Embryonic facial prominence (tissue), 1 donor: Measurements from ENCODE around the gene GCH1.

Experiments used
- DNase-seq: peaks from one replicate; pipeline ENCODE4 v3.0.0-alpha.2; 2016; ENCODE audit errors: extremely low spot score

The GCH1 gene

DNA sequence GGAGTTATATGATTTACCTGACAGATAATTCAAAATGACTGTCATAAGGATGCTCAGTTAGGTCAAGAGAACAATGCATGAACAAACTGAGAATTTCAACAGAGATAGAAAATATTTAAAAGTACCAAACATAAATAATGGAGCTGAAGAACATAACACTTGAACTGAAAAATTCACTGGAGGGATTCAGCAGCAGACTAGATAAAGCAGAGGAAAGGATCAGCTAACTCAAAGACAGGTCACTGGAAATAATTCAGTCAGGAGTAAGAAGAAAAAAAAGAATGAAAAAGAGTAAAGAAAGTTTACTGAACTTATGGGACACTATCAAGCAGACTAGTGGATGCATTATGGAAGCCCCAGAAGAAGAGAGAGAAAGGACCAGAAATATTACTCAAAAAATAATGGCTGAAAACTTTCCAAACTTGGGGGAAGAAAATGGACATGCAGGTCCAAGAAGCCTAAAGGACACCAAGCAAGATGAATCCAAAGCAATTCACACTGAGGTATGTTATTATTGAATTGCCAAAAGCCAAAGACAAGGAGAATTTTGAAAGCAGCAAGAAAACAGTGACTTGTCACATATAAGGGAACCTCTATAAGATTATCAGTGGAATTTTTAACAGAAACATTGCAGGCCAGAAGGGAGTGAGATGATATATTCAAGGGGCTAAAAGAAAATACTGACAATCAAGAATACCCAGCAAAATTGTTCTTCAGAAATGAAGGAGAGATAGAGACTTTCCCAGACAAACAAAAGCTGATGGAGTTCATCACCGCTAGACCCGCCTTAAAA lies 78.7 kb downstream of the GCH1 start:
- no peak for DNase-seq

DNA sequence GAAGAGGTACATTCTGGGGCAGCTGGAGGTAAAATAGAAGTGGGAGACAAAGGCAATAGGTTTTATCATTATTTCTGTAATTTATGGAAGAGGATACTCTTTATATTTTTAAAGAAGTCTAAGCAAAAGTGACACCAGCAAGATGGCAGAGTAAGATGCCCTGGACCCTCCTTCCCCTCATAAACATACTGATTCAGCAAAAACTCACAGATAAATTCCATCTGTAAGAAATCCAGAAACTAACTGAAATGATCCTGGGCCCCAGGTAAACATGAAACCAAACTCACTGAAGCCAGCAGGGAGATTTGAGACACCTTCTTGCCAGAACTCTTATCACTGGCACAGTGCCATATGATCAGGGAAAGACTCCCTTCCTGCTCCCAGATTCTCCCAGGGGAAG lies 79.9 kb downstream of the GCH1 start:
- no peak for DNase-seq

DNA sequence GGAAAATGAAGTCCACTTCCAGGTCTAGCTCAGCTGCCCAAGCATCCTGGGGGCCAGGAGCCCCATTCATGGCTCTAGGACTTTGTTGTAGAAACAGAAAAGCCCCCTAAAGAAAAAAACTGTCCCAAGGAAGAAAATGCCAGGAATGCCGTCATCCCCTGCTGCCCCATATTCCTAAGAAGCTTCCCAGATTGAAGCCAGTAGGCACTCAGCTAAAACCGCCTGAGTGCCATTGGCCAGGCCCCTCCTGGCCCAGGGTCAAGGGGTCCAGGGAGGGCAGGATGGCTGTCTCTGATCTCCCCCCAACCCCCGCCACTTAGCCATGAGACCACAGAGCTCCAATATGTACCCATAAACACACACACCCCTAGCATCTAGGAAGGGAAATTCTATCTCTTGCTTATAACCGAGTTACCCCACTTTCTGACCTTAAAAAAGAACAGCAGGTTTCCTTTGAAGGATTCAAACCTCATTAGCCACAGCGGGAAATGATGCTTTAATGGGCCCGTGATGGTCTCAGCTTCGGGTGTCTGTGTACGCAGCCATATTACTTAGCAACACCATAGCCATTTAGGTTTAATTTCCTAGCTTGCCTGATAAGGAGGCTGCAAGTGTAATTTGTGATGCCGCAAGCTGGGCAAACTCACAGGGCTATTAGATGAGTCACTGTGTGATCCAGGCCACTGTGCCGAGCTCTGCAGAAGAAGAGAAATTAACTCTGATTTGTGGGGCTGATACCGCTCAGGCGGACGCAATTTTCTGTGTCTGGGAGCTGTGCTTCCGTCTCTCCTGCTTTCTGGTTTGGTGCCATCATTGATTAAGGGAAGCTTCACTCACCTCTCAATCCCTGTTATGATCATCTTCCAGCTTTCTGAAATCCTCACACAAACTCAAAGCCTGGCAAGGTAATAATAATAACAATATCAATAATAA lies 84.2 kb downstream of the GCH1 start:
- no peak for DNase-seq

DNA sequence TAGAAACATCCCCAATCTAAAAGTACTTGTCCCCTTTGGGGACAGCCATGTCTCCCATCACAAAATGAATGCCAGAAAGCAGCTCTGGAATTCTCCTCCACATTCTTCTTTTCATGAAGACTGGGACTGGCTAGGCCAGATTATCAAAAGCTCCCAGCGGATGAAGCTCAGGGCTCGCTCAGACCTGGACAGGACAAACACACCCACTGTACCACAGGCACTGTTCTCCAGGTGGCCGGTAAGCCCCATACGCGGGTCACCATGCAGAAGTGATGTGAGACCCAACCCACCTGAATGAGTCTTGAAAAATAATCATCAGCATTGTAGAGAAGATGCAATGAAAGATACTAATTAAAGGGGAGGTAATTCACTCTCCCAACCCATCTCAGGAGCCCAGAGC lies 85.1 kb downstream of the GCH1 start:
- DNase-seq: no peak

DNA sequence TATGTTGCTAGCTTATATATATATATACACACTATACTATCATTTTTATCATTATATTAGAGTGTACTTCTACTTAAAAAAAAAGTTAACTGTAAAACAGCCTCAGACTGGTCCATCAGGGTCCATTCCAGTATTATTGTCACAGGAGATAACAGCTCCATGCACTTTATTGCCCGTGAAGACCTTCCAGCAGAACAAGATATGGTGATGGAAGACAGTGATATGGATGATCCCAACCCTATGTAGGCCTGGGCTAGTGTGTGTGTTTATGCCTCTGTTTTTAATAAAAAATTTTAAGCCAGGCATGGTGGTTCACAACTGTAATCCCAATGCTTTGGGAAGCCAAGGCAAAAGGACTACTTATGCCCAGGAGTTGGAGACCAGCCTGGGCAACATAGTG lies 86.2 kb downstream of the GCH1 start:
- no peak for DNase-seq

- DNase-seq: no peak
These were observed 87.1 kb downstream of the GCH1 start for GRCh38 chr14:54815515-54815914.

DNA sequence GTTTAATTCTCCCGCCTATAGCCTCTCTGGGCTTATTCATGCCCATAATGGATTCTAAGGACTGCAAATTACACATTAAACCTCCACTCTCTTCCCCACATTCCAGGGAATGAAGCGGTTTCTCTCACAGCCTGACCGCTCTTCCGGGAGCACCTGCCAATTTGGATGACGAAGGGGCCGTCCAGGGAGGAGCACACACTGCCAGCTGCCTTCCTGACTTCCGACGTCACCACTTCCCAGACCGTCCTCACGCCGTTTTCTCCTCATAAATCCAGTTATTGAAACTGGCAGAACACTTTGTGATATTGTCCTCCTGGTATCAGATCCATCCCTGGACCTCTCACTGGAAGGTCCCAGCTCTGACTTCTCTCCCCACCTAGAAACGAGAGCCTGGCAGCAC lies 87.6 kb downstream of the GCH1 start:
- no peak for DNase-seq

GRCh38 chr14:54814076-54814475 lies 88.5 kb downstream of the GCH1 start:
- DNase-seq: no peak

- no peak for DNase-seq
These were observed 89.5 kb downstream of the GCH1 start for GRCh38 chr14:54813081-54813480.

GRCh38 chr14:54812617-54813016 lies 90.0 kb downstream of the GCH1 start:
- DNase-seq: no peak

GRCh38 chr14:54809767-54810166 lies 92.9 kb downstream of the GCH1 start:
- no peak for DNase-seq

DNA sequence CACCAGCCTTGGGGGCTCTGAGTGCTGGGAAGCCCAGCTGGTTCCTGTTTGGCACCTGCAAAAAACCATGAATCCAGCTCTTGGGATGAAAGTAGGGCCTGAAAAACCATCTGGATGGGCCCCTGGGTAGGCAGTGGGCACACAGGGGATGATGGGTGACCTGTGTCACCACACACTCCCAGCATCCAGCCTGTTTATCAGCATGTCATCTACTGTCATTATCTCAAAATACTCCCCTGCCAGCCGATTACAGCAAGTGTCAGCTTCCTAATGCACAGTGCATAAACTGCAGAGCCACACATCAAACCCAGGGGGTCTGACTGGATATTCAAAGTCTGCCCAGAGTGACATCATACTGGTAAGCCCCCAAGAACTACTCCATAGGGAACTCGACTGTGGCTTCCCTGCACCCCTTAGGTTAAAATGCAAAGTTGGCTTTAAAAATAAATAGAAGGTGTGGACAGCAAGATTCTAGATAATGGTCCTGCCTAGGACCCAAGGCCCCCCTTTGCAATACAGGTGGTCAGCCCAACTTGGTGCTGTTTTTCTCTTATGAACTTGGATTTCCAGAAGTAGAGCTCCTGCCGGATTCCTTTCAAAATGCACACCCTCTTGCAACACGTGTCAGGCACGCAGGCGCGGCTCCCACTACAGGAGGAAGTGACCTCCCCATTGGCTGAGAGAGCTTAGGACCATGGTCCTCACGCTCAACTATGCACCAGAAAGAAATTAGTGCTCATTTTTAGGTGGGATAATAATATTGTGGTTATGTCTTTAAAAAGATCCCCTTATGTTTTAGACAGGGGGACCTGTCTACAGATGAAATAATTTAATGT lies 94.1 kb downstream of the GCH1 start:
- DNase-seq: no peak

DNA sequence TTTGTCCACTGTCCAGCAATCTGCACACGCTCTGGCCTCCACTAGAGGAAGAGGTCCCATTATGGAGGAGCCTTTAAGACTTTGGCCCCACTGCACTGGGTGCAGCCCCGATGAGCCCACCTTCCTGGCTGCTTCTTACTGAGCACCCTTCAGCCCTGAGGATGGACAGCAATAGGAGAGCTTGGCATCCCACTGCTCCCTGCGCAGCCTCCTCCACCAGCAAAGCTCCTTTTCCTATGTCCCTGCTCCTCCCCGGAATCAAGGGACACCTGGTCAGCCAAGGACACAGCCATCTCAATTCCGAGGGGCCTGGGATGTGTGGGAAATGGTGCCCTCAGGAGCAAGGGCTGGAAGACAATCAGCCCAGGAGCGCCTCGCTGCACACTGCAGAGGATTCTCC lies 94.7 kb downstream of the GCH1 start:
- DNase-seq: no peak

DNA sequence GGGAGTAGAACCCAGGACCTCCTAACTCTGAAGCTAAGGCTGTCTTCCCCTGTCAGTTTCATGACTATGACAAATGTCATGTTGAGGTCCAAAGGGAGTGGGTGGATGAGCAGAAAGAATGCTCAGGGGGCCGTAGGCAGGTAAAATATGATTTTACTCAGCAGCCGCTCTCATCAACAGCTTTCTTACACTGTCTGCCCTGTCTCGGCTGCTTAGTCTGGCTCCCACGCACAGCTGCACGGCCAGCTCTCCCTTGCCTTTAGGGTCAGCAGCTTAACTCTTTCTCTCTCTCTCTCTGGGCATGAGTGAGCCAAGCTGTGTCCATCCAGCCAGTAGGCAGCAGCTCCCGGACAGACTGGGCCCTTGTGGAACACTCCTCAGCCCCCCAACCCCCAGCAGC lies 95.2 kb downstream of the GCH1 start:
- no peak for DNase-seq

- no peak for DNase-seq
These were observed 96.0 kb downstream of the GCH1 start for GRCh38 chr14:54806616-54807015.

- peak; percentile 54 for DNase-seq
These were observed 96.9 kb downstream of the GCH1 start for GRCh38 chr14:54805445-54806322.

- DNase-seq: no peak
These were observed 97.6 kb downstream of the GCH1 start for GRCh38 chr14:54805070-54805444.

GRCh38 chr14:54804538-54805041 lies 98.0 kb downstream of the GCH1 start:
- DNase-seq: no peak

DNA sequence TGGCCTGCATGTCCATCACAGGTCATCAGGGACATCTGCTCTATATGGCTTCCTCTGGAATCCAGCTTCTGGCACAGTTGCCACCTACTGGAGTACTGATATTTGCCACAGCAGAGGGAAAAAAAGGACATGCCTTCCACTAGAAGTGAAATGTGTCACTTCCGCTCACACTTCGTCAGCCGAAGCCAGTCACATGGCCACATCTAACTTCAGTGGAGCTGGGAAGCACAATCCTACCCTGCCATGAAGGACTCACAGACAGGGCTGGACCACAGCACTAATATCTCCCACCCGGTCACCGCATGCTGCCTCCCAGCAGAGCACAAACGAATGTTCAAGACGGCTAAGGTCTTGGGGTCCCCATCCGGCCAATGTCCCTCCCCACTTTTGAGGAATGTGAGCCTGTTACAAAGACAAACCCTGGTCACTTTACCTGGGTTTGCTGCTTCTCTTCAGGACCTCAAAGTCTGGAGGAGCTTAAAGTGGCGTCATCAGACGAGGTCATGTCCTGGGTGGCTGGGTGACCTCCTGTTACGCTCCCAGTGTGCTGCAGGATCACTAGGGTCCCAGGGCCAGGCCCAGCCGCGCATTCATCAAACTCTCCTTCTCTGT lies 98.6 kb downstream of the GCH1 start:
- no peak for DNase-seq

- no peak for DNase-seq
These were observed 99.2 kb downstream of the GCH1 start for GRCh38 chr14:54803396-54803795.
